ENCODE results near the gene TESPA1. TPM values are rescaled to one million over a fixed set of nuclear protein-coding genes. Genes with fewer than 3 reads are reported as not detected.

TESPA1 gene
- total and polyA plus RNA-seq, 2 experiments from 2014 or later, result 0.34 TPM; not detected in 1

GRCh38 chr12:55025508-55025907, 40.9 kb upstream of the TESPA1 start:
- H3K9me3 Mint-ChIP-seq, result no peaks in the 10 kb centered on the region
- no peak overlapping the region for H3K4me2 ChIP-seq
- no peak overlapping the region for H3K4me3 Mint-ChIP-seq

More at GRCh38 chr12:55025508-55025907, 40.9 kb upstream of the TESPA1 start:
- Histone ChIP-seq H2AFZ (no peak overlapping the region), H3K9me2 (ENCODE audit: insufficient read depth) (0 out of 2 replicates have a peak, but pooled peaks cover 4% of the 10 kb centered on the region), H3K27me3 (ENCODE audit: insufficient read depth) (no peaks in the 10 kb centered on the region), H3K79me2 (replicated peaks; ENCODE audit: insufficient read depth) (no peaks in the 10 kb centered on the region), H3F3A (replicated peaks; ENCODE audit: low read depth) (no peaks in the 10 kb centered on the region), H3K27ac (ENCODE audit: low read depth) (no peak overlapping the region), H3K36me3 (ENCODE audit: insufficient read depth) (no peaks in the 10 kb centered on the region), H4K20me1 (replicated peaks; ENCODE audit: insufficient read depth) (no peaks in the 10 kb centered on the region), H3K4me1 (ENCODE audit: insufficient read depth) (no peaks in the 10 kb centered on the region), H3K4me3 (no peak overlapping the region)
- H3K27ac Mint-ChIP-seq, result no peak overlapping the region
- no peak for ATAC-seq
- no peak for TF ChIP-seq ZNF462 (CRISPR knock-in tag; IDR thresholded peaks at IDR 0.05)
- no peak for TF ChIP-seq CREB1 (CRISPR knock-in tag; IDR thresholded peaks at IDR 0.05; ENCODE audit: low read depth)
- no peak for TF ChIP-seq NANOG (IDR thresholded peaks at IDR 0.05; ENCODE audit: borderline replicate concordance)
- no peak for TF ChIP-seq EZH2phosphoT487 (IDR thresholded peaks at IDR 0.05; ENCODE audit: unreplicated experiment)
- no peak for TF ChIP-seq REST (IDR thresholded peaks at IDR 0.05; ENCODE audit: unreplicated experiment)
- no peak for TF ChIP-seq EZH2 (IDR thresholded peaks at IDR 0.05; ENCODE audit: low read depth, unreplicated experiment)
- TF ChIP-seq JUNB (IDR thresholded peaks at IDR 0.05; ENCODE audit: unreplicated experiment), result no peak
- TF ChIP-seq, protein P1, sequence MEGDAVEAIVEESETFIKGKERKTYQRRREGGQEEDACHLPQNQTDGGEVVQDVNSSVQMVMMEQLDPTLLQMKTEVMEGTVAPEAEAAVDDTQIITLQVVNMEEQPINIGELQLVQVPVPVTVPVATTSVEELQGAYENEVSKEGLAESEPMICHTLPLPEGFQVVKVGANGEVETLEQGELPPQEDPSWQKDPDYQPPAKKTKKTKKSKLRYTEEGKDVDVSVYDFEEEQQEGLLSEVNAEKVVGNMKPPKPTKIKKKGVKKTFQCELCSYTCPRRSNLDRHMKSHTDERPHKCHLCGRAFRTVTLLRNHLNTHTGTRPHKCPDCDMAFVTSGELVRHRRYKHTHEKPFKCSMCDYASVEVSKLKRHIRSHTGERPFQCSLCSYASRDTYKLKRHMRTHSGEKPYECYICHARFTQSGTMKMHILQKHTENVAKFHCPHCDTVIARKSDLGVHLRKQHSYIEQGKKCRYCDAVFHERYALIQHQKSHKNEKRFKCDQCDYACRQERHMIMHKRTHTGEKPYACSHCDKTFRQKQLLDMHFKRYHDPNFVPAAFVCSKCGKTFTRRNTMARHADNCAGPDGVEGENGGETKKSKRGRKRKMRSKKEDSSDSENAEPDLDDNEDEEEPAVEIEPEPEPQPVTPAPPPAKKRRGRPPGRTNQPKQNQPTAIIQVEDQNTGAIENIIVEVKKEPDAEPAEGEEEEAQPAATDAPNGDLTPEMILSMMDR (conservative IDR thresholded peaks at IDR 0.05; ENCODE audit: low read depth in 2 of 2), result no peak
- TF ChIP-seq, protein P2, sequence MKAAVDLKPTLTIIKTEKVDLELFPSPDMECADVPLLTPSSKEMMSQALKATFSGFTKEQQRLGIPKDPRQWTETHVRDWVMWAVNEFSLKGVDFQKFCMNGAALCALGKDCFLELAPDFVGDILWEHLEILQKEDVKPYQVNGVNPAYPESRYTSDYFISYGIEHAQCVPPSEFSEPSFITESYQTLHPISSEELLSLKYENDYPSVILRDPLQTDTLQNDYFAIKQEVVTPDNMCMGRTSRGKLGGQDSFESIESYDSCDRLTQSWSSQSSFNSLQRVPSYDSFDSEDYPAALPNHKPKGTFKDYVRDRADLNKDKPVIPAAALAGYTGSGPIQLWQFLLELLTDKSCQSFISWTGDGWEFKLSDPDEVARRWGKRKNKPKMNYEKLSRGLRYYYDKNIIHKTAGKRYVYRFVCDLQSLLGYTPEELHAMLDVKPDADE (IDR thresholded peaks at IDR 0.05), result no peak
- no peak for TF ChIP-seq POLR2AphosphoS5 (IDR thresholded peaks at IDR 0.05; ENCODE audit: low read depth)
- no peaks in the 10 kb centered on the region for H3K36me3 Mint-ChIP-seq (ENCODE audit: low read depth)
- no peak for DNase-seq (ENCODE audit: low spot score)
- no peaks in the 10 kb centered on the region; the same call in 2 of the 3 replicates for H3K4me1 Mint-ChIP-seq
- peaks cover 4% of the 10 kb centered on the region for H3K27me3 Mint-ChIP-seq (ENCODE audit: insufficient read depth, low read depth, poor library complexity)

Data from GM23338 (cell line).